Measurements from ENCODE around the gene GART.
A peak's percentile ranks its signal among the peaks of the same experiment; 100 is the strongest.
"Not testable (repeated sequence)": the region's sequence is repeated elsewhere in the genome, so short reads cannot be mapped to it uniquely, and the experiment has no call there.

Gene GART

DNA sequence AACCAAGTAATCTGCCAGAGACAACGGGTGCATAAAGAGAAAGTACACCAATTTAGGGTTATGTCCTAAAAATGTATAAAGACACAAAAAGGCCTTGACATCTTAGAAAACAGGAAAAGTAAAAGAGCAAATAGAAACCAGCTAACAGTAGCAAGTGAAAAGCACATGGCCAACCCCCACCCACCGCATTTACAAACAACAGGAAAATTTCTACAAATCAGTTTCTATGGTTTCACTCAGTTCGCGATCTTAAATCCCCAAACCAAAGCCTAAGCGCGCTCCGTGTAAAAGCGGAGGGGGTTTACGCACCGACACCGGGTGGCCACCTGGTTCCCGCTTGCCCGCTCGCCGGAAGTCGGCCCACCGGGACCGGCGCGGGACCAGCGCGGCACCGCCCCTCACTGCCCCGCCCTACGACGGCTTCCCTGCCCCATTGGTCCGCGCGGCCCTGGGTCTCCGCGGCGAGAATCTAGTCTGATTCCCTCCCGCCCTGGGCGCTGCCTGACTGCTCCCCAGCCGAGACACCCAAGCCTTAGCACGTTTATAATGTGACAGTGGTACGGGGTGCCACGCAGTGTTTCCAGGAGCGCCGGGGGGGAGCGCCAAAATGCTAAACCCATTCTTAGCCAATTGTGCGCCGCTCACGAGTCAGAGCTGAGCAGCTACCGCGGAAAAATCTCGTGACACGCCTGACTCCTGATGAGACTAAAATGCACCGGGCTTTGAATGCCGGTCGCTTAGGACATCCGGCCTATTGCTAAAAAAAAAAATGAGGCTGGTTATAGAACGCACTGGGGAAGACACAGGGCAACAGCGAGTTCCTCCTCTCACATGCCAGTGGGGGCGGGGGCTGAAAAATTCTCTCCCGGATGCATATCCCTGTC lies at the start of gene GART:
GART (minus strand) TSS at position 362 of the 884 bp plus-strand sequence. CDS start 2,802 bp downstream, outside the sequence.
- DNase-seq, result peak; percentile 69 to 77

DNA sequence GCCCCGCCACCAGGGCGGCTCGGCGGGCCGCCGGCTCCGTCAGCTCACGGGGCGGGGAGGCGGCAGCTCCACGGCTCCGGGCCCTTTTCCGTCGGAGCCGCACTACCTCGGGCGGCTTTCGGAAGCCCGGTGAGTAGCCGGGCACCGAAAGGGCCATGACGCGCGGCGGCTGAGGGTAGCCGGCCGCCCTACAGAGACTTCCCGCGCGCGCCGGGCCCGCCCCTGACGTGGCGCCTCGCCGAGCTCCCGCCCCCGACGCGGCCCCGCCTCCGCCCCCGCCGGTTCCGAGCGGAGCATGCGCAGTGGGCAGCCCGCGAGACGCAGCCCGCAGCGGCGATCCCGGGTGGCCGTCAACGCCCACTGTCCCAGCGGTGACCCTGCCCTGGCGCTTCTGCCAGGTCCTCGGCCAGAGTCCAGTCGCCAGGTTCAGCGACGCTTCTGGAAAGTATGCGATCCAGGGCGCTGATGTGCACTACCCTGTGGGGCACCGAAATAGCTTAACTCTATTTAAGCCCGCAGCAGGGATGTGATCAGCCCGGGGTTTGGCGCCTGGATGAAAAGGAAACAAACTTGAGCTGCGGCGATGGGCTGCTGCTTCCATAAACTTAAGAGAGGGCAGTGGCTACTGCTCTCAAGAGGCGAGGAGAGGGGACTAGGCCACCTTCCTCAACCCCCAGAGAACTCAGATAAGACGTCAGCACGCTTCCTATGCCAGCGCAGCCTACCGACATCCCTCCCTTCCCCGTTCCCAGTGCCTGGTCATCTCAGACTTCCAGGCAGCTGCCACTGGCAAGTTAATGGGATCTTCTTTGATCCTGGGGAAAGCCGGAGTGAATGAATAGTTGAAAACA lies 46.8 kb upstream of the GART start, which contains the start of gene DONSON:
DONSON (minus strand) TSS at position 200 of the 851 bp plus-strand sequence; CDS start at position 157, 43 bp downstream.
- DNase-seq, result peak; percentile 61 to 65

DNA sequence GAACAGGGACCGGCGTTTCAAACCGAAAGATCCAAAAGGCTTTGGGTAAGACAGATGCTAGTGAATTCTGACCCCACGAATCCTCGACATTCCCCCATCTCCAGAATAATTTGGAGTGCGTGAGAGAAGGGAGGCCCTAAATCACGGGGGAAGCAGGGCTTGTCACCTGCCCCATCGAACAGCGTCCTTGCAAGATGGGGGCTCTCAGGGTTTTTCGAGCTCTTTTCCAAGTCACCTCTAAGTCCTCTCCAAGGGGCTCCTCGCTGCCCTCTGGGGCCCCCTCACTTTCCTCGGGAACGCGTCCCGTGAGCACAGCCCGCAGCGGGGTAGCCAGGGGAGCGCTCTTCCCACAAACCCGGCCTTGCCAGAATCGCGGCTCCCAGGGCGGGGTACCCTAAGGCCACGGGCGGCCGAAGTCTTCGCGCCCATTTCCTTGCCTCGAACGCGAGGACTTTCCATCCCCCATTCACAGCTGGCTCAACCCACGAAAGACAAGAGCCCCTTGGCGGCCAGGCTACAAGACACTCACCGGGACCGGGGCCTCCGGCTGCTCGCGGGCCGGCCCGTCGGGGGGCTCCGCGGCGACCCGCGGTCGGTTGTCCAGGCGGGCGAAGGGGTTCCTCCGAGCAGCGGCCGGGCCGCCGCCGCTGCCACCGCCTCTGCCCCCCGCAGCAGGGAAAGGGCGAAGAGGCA lies 46.0 kb upstream of the GART start:
- peak in 1 of 2 experiments; percentile 28 for DNase-seq

GRCh38 chr21:33586927-33587326 lies 45.0 kb upstream of the GART start:
- no peak for DNase-seq

DNA sequence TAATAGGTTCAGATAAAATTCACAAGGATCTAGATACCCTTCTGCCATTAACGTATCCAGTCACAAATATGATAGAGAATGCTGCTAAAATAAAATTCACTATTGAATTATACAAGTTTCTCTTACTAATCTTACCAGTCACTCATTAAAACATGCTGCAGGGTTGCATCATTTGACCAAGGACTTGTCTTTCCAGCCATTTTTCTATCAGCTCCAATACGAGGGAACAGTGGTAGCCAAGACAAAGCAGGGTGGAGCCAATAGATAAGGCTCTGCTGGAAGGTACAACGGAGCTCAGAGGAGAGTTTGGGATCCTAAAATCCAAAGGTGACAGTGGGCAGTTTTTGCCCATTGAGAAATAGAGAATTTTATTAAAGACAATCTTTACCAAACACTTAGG lies 42.5 kb upstream of the GART start:
- DNase-seq, result no peak

DNA sequence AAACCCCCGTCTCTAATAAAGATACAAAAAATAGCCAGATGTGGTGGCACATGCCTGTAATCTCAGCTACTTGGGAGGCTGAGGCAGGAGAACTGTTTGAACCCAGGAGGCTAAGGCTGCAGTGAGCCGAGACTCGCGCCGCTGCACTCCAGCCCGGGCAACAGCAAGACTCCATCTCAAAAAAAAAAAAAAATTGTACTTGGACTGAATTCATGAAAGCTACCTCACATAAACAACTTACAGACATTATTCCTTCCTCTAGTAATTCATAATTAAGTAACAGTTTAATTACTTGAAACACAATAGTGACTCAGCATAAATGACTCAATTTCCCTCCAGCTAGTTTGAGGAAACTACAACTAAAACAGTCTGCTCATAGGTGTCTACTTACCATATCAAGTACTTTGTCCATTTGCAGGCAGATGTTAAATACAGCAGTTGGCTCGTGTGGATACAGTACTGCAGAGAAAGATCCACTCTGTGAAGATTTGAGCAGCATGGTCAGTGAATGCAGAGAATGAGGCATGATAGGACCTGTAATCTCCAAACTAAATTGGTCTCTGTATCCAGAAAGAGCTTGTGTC lies 37.1 kb upstream of the GART start:
- DNase-seq, result peak in 1 of 2 experiments; percentile 13

DNA sequence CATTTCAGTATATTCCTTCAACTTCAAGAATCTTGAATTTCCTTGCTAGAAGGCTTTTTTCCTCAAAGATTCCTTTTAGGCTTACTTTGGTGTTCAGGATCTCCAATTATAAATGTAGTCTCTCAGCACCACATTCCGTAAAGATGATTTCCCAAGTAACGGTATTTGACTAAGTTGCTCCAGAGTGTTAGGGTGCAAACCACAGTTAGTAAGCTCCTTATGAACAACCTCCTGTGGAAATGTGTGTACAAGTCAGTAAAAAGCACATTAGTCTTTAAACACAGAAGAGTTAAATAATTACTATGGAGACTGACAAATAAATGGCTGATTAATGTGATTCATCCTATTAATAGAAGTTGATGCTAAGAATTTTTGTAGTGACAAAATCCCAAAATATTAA lies 36.3 kb upstream of the GART start:
- no peak for DNase-seq

GRCh38 chr21:33576741-33577141 lies 34.8 kb upstream of the GART start:
- DNase-seq, result not testable (repeated sequence)

- DNase-seq, result no peak
Measured at GRCh38 chr21:33572350-33572749, 30.4 kb upstream of the GART start.

DNA sequence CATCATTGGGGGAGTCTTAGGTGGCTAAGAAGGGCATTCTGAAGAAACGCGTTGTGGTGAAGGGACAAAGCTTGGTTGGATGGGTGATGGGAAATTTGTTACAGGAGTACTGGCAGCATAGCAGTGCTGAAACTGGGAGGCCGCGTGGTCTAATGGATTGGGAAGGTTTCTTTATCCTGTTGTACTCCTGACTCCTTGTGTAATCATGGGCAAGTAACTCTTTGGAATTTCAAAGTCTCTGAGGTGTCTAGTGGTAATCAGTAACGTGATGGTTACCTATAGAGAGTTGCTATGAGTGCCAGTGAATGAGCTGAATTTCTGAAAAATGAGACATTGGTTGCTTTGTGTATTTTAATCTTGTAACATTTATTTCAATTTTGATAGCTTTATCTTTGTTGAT lies 28.1 kb upstream of the GART start:
- DNase-seq, result no peak

DNA sequence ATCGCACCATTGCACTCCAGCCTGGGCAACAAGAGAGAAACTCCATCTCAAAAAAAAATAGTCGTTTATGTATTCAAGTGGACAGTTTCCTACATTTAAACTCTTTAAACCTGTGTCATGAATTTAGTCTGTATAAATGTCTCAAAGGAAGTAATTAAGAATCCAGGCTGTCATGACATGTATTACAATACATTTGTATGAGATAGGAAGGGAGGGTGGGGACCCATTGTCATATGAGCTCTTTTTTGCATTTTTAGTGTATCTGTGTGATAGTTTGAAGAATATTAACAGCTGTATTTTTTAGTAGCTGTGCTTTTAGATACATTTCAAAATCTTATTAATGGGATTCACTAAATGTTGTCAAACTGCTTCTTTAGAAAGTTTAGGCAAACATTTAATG lies 26.5 kb upstream of the GART start:
- DNase-seq, result no peak

DNA sequence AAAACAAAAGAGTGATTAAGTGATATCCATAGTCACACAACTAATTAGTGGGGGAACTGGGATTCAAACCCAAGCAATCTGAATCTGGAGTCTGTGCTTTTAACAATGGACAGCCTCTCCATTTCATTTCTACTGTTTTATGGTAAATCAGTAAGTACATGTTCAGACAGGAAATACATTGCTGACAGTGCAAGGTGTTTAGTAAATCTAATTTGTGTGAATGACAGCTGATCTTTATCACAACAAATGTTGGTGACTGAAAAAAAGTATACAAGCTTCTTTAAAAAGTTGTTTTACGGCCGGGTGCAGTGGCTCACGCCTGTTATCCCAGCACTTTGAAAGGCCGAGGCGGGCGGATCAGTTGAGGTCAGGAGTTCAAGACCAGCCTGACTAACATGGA lies 26.0 kb upstream of the GART start:
- no peak for DNase-seq

- DNase-seq, result no peak
Measured at GRCh38 chr21:33566514-33566913, 24.6 kb upstream of the GART start.

DNA sequence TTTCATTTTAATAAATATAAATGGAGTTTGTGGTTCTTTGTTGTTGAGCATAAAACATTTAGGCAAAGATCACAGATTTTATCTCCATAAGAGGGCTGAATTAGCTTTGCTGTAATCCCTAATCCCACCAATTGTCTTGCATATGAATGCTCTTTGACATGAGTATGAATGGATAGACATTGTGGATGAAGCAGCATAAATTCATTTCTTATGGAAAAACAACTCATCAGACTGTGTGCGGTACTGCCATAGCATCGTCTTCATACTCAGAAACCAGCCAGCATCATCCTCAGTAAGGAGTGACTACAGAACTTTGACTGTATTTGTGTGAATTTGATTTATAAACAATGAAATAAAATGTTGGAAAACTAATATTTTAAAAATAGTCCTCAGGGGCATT lies 20.5 kb upstream of the GART start:
- DNase-seq, result no peak

- no peak for DNase-seq
Measured at GRCh38 chr21:33561373-33561772, 19.5 kb upstream of the GART start.

- no peak for DNase-seq
Measured at GRCh38 chr21:33560965-33561364, 19.0 kb upstream of the GART start.

- DNase-seq, result no peak
Measured at GRCh38 chr21:33559813-33560212, 17.9 kb upstream of the GART start.

GRCh38 chr21:33558777-33559421 lies 17.0 kb upstream of the GART start:
- no peak for DNase-seq

- DNase-seq, result no peak
Measured at GRCh38 chr21:33557447-33557846, 15.5 kb upstream of the GART start.

- DNase-seq, result no peak
Measured at GRCh38 chr21:33554982-33555344, 13.0 kb upstream of the GART start.

GRCh38 chr21:33554236-33554981 lies 12.5 kb upstream of the GART start:
- no peak for DNase-seq
